ENCODE results near the gene LRRIQ3. TPM values are rescaled to one million over a fixed set of nuclear protein-coding genes. Genes with fewer than 3 reads are reported as not detected.

LRRIQ3 gene
- total and polyA plus RNA-seq, 10 of the 15 experiments (the other 5 are each of a cell fraction or from before 2014, with no cell fraction given) = 1.1 to 5.1 (median 2.7) TPM

- TF ChIP-seq ZNF687 (IDR thresholded peaks at IDR 0.05) (no peak), E4F1 (IDR thresholded peaks at IDR 0.05; ENCODE audit: borderline replicate concordance, partially characterized antibody) (no peak), NR2C1 (IDR thresholded peaks at IDR 0.05) (no peak), MYC (IDR thresholded peaks at IDR 0.05; ENCODE audit: insufficient read depth, insufficient read length, insufficient replicate concordance, low read length, severe bottlenecking) (no peak), BHLHE40 (IDR thresholded peaks at IDR 0.05; ENCODE audit: borderline replicate concordance in 1 of 2, low read depth in 2 of 2, low read length in 1 of 2) (no peak)
These were observed 1.5 kb upstream of the LRRIQ3 start (continued) for GRCh38 chr1:74199504-74199903.
